K562 (cell line): Measurements from ENCODE around the gene FAM47C. TPM values are rescaled to one million over a fixed set of nuclear protein-coding genes. Genes with fewer than 3 reads are reported as not detected.

ENCODE experiments used
- REST ChIP-seq, 2 experiments: fragments of 450-650 bp; formaldehyde crosslinking in 1 of 2; IDR thresholded peaks; 2 replicates each; pipeline versions ENCODE4 v1.4.0 to v1.6.1; 2014 to 2020; ENCODE audit warnings: mild to moderate bottlenecking in 2 of 2, borderline replicate concordance in 1 of 2, low read depth in 1 of 2
- polyA plus RNA-seq, 8 experiments: library from polyadenylated mRNA; depleted of rRNA in 4 of 8; stranded (reverse) in 5 of 8; unstranded in 3 of 8; fragments of >200 nt; fragmentation: Nextera tagmentation in 2 of 8; fragmentation: Illumina TruSeq in 1 of 8; extraction: Ambion mirVana in 2 of 8; extraction: Trizol in 1 of 8; gene quantifications; 2 replicates each; pipeline versions ENCODE4 v1.2.1 to v1.2.3, GENCODE V29; 2011 to 2014; ENCODE audit warnings: inconsistent platforms in 1 of 8, missing spikeins in 1 of 8
- total RNA-seq, 7 experiments: library from RNA; depleted of rRNA in 6 of 7; stranded (reverse); fragments of >200 nt in 6 of 7; fragmentation: Illumina TruSeq in 2 of 7; extraction: Trizol in 2 of 7; gene quantifications; 2 replicates each; pipeline versions ENCODE4 v1.2.1 to v1.2.3, GENCODE V29; 2011 to 2021; ENCODE audit warnings: low replicate concordance in 1 of 7

Gene FAM47C
- total and polyA plus RNA-seq, 9 of the 15 experiments (the other 6 are each of a cell fraction or from before 2014, with no cell fraction given), result not detected

- TF ChIP-seq REST (IDR thresholded peaks at IDR 0.05; ENCODE audit: borderline replicate concordance), result no peak
- TF ChIP-seq REST (CRISPR knock-in tag; IDR thresholded peaks at IDR 0.05; ENCODE audit: low read depth), result no peak
- TF ChIP-seq, all 486 proteins: peak for 3
These were observed 52.8 kb downstream of the FAM47C start (continued) for GRCh38 chrX:37060999-37061398.
